BE2C (cell line): ENCODE measurements around the gene RANGRF.

ENCODE experiments used
- DNase-seq: peaks from one replicate; pipeline ENCODE4 v3.0.0-alpha.2; 2020
- H3K27me3 ChIP-seq: fragments of 250-450 bp; sonication (Bioruptor Pico); 2 replicates; pipeline ENCODE4 v1.5.1; 2020; ENCODE audit warnings: mild to moderate bottlenecking
- H3K36me3 ChIP-seq: fragments of 250-450 bp; sonication (Bioruptor Pico); 2 replicates; pipeline ENCODE4 v1.5.1; 2020; ENCODE audit warnings: mild to moderate bottlenecking
- H3K4me1 ChIP-seq: fragments of 250-450 bp; sonication (Bioruptor Pico); 2 replicates; pipeline ENCODE4 v1.5.1; 2020
- H3K4me3 ChIP-seq: 2 replicates; pipeline ENCODE4 v1.5.1; 2011; ENCODE audit warnings: low read depth, low read length
- H3K9me3 ChIP-seq: fragments of 250-450 bp; sonication (Bioruptor Pico); 2 replicates; pipeline ENCODE4 v1.5.1; 2020
- TF ChIP-seq, protein P1 (sequence below): IDR thresholded peaks from 2 replicates; pipeline ENCODE4 v1.5.1; 2012; ENCODE audit warnings: mild to moderate bottlenecking, low read depth, low read length

RANGRF gene

DNA sequence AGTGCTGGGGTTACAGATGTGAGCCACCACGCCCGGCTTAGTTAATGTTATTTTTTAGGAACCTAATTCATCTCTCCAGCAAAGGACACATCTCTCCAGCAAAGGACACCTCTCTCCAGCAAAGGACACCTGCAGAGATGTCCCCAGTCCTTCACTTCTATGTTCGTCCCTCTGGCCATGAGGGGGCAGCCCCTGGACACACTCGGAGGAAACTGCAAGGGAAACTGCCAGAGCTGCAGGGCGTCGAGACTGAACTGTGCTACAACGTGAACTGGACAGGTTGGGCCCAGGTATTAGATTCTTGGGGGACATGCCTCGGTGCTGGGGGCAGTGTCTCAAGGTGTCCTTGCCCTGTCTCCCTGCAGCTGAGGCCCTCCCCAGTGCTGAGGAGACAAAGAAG is 34.7 kb upstream of the RANGRF start:
- H3K4me3 ChIP-seq = no peak overlapping the region
- H3K27me3 ChIP-seq = no peaks in the 10 kb centered on the region
- no peaks in the 10 kb centered on the region for H3K4me1 ChIP-seq
- TF ChIP-seq, protein P1, sequence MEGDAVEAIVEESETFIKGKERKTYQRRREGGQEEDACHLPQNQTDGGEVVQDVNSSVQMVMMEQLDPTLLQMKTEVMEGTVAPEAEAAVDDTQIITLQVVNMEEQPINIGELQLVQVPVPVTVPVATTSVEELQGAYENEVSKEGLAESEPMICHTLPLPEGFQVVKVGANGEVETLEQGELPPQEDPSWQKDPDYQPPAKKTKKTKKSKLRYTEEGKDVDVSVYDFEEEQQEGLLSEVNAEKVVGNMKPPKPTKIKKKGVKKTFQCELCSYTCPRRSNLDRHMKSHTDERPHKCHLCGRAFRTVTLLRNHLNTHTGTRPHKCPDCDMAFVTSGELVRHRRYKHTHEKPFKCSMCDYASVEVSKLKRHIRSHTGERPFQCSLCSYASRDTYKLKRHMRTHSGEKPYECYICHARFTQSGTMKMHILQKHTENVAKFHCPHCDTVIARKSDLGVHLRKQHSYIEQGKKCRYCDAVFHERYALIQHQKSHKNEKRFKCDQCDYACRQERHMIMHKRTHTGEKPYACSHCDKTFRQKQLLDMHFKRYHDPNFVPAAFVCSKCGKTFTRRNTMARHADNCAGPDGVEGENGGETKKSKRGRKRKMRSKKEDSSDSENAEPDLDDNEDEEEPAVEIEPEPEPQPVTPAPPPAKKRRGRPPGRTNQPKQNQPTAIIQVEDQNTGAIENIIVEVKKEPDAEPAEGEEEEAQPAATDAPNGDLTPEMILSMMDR = peak; percentile 30; the same call in 1 of the 2 replicates
- peak; percentile 18 for DNase-seq
- no peaks in the 10 kb centered on the region for H3K9me3 ChIP-seq
- H3K36me3 ChIP-seq = peaks cover 41% of the 10 kb centered on the region

- peaks cover 41% of the 10 kb centered on the region for H3K36me3 ChIP-seq
- no peaks in the 10 kb centered on the region for H3K9me3 ChIP-seq
- H3K27me3 ChIP-seq = no peaks in the 10 kb centered on the region
- H3K4me1 ChIP-seq = no peaks in the 10 kb centered on the region
- DNase-seq = no peak
- TF ChIP-seq, protein P1 = no peak
- H3K4me3 ChIP-seq = no peak overlapping the region
Observed at GRCh38 chr17:8254881-8255280, 33.6 kb upstream of the RANGRF start.

- TF ChIP-seq, protein P1 = peak; percentile 8; the same call in 1 of the 2 replicates
- H3K4me1 ChIP-seq = no peaks in the 10 kb centered on the region
- DNase-seq = no peak
- no peaks in the 10 kb centered on the region for H3K9me3 ChIP-seq
- H3K4me3 ChIP-seq = no peak overlapping the region
- no peaks in the 10 kb centered on the region for H3K27me3 ChIP-seq
- H3K36me3 ChIP-seq = peaks cover 41% of the 10 kb centered on the region
Observed at GRCh38 chr17:8255499-8255898, 33.0 kb upstream of the RANGRF start.

DNA sequence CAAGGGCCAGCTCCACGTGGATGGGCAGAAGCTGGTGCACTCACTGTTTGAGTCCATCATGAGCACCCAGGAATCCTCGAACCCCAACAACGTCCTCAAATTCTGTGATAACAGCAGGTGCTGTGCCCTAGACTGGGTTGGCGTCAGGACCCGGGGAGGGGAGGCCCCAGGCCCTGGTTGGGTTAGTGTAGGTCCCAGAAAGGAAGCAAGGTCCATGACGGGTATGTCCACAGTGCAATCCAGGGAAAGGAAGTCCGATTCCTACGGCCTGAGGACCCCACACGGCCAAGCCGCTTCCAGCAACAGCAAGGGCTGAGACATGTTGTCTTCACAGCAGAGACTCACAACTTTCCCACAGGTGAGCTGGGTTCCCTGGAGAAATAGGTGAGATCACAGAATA is 32.2 kb upstream of the RANGRF start:
- H3K27me3 ChIP-seq = no peaks in the 10 kb centered on the region
- no peaks in the 10 kb centered on the region for H3K4me1 ChIP-seq
- H3K4me3 ChIP-seq = no peak overlapping the region
- TF ChIP-seq, protein P1 = no peak
- H3K36me3 ChIP-seq = peaks cover 41% of the 10 kb centered on the region
- H3K9me3 ChIP-seq = no peaks in the 10 kb centered on the region
- no peak for DNase-seq

GRCh38 chr17:8256691-8257090 is 31.8 kb upstream of the RANGRF start:
- Histone ChIP-seq H3K4me3 (no peak overlapping the region), H3K27me3 (no peaks in the 10 kb centered on the region), H3K9me3 (no peaks in the 10 kb centered on the region), H3K36me3 (peaks cover 41% of the 10 kb centered on the region), H3K4me1 (no peaks in the 10 kb centered on the region)
- TF ChIP-seq, protein P1 = no peak
- DNase-seq = no peak

GRCh38 chr17:8257801-8258200 is 30.7 kb upstream of the RANGRF start:
- DNase-seq = no peak
- Histone ChIP-seq H3K36me3 (peaks cover 46% of the 10 kb centered on the region), H3K27me3 (no peaks in the 10 kb centered on the region)

More at GRCh38 chr17:8257801-8258200, 30.7 kb upstream of the RANGRF start:
- TF ChIP-seq, protein P1 = no peak
- H3K4me1 ChIP-seq = no peaks in the 10 kb centered on the region
- no peaks in the 10 kb centered on the region for H3K9me3 ChIP-seq
- H3K4me3 ChIP-seq = no peak overlapping the region
